Epithelial cell of prostate (primary cell): ENCODE results near the gene S100A3.

Experiments
- DNase-seq: peaks from one replicate; pipeline ENCODE4 v3.0.0-alpha.2; 2011; ENCODE audit warnings: low read depth, low spot score
- H3K27ac ChIP-seq: fragments of 450-650 bp; 2 replicates; pipeline ENCODE4 v1.5.1; 2017; ENCODE audit warnings: mild to moderate bottlenecking

Gene S100A3

DNA sequence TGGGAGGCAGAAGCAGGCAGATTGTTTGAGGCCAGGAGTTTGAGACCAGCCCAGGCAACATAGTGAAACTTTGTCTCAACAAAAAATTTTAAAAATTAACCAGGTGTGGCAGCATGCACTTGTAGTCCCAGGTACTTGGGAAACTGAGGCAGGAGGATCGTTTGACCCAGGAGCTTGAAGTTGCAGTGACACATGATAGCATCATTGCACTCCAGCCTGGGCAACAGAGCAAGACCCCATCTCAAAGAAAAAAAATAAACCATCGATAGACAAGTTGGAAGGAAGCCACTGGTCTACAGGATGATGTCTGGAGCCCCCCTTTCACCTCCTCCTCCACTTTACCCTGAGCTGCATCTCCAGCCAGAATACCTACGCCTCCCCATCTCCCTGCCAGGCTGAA, 29.8 kb downstream of the S100A3 start:
- no peak overlapping the region for H3K27ac ChIP-seq
- DNase-seq = no peak

GRCh38 chr1:153515504-153516394, 33.3 kb downstream of the S100A3 start:
- DNase-seq = no peak

DNA sequence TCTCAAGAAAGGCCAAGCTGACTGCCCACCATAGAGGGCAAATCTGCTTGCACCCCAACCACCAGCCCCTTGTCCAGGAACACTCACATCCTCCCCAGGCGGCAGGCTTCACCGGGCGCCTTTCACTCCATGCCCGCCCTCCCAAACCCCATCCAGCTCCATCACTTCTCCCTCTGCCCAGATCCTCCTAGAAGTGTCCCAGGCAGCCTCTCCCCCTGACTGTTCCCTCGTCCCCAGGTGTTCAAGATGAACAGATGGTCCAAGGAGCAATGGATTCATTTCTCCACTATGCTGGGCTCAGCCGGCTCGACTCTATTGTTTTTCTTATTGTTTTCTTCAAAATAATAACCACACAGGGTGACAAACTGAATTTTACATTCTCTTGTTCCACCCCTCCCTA, 35.4 kb downstream of the S100A3 start:
- no peak overlapping the region for H3K27ac ChIP-seq
- DNase-seq = no peak

More at GRCh38 chr1:153515504-153516394, 33.3 kb downstream of the S100A3 start:
- H3K27ac ChIP-seq = peak overlapping the region; percentile 84

GRCh38 chr1:153513023-153513422, 36.0 kb downstream of the S100A3 start:
- no peak overlapping the region for H3K27ac ChIP-seq
- DNase-seq = no peak

DNA sequence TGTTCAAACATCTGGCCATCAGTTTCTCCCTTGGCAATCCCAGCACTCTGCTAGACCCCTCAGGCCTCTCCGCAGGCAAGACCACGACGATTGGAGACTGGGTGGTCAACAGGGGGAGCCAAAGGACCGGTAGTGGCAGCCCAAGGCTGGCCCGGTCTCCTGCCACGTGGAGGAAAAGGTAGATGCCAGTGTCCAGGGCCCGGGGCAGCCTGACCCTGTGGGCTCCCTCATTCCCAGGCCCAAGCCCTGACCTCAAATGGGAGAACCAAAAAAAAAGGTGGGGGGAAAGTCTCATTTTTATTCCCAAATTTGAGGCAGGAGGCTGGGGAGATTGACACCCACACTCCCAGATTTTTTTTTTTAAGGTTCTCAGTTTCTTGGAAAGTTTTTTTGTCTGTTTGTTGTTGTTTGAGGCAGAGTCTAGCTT, 38.1 kb downstream of the S100A3 start:
- DNase-seq = no peak
- H3K27ac ChIP-seq = peak overlapping the region; percentile 4

- H3K27ac ChIP-seq = peak overlapping the region; percentile 8
- DNase-seq = no peak
These were observed 39.2 kb downstream of the S100A3 start for GRCh38 chr1:153509729-153510354.

GRCh38 chr1:153509036-153509435, 40.0 kb downstream of the S100A3 start:
- DNase-seq = no peak

GRCh38 chr1:153507926-153508583, 41.0 kb downstream of the S100A3 start:
- no peak overlapping the region for H3K27ac ChIP-seq
- DNase-seq = no peak

More at GRCh38 chr1:153509036-153509435, 40.0 kb downstream of the S100A3 start:
- peak overlapping the region; percentile 8 for H3K27ac ChIP-seq

GRCh38 chr1:153506831-153507413, 42.1 kb downstream of the S100A3 start:
- no peak for DNase-seq
- H3K27ac ChIP-seq = no peak overlapping the region

DNA sequence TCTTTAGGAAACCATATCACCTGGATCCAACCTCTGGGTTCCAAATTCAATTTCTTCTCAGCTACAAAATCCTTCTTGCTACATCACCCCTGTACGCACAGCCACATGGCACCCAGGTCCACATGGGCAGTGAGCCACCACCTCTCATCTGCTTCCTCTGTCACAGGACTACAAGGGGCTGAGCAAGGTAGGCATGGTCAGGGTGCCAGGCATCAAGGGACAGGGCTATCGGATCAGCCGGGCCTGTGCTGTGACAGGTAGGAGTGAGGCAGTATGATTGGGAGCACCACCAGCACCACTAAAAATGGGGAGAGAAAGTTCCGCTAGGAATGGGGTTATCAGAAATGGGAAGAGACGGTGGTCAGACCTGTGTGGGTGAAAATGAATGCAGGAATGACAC, 42.7 kb downstream of the S100A3 start:
- no peak overlapping the region for H3K27ac ChIP-seq
- no peak for DNase-seq

- DNase-seq = no peak
These were observed 43.5 kb downstream of the S100A3 start for GRCh38 chr1:153505576-153505975.

GRCh38 chr1:153503766-153504165, 45.3 kb downstream of the S100A3 start:
- no peak overlapping the region for H3K27ac ChIP-seq
- no peak for DNase-seq

More at GRCh38 chr1:153505576-153505975, 43.5 kb downstream of the S100A3 start:
- no peak overlapping the region for H3K27ac ChIP-seq

GRCh38 chr1:153498746-153499145, 50.3 kb downstream of the S100A3 start:
- no peak for DNase-seq
- no peak overlapping the region for H3K27ac ChIP-seq
